ENCODE data around the gene KCNQ1. TPM values are rescaled to one million over a fixed set of nuclear protein-coding genes. Genes with fewer than 3 reads are reported as not detected.

KCNQ1 gene
- total and polyA plus RNA-seq, 2 donors (not counting 1 experiment from before 2014, with no cell fraction given), result 21.5 to 28.8 TPM

- DNase-seq (no peak), ATAC-seq (ENCODE audit: low read depth) (no peak)
- Mint-ChIP-seq H3K27me3 (no peaks in the 10 kb centered on the region), H3K4me3 (no peak overlapping the region), H3K4me1 (no peaks in the 10 kb centered on the region), H3K9me3 (ENCODE audit: insufficient read depth) (no peaks in the 10 kb centered on the region), H3K27ac (no peak overlapping the region)
- no peak overlapping the region for H3K27ac ChIP-seq (ENCODE audit: low read length in 2 of 2)
- no peak overlapping the region for H3K4me3 ChIP-seq (ENCODE audit: control extremely low read depth in 1 of 5, extremely low read depth in 1 of 5, insufficient read depth in 1 of 5, low read depth in 2 of 5, low read length in 4 of 5)
- peaks cover 2 to 14% (median 3%) of the 10 kb centered on the region in 3 donors for H3K9me3 ChIP-seq (ENCODE audit: control extremely low read depth in 1 of 3, control insufficient read depth in 2 of 3, insufficient read depth in 1 of 3, low read length in 2 of 3)
- no peak overlapping the region for H3K9ac ChIP-seq (ENCODE audit: low read length)
- H2AFZ ChIP-seq (ENCODE audit: insufficient read depth, low read depth, low read length, poor library complexity, severe bottlenecking), result no peak overlapping the region
- POLR2A ChIA-PET, result no interaction called here
- WGBS (ENCODE audit: insufficient coverage), result 99% methylated on average over 5 of the region's 6 CpGs
- peaks cover 0 to 3% of the 10 kb centered on the region in 2 experiments for H3K36me3 ChIP-seq (replicated peaks in 1 of 2; ENCODE audit: control extremely low read depth in 1 of 2, control insufficient read depth in 1 of 2, extremely low read depth in 1 of 2, insufficient read depth in 2 of 2, low read length in 1 of 2)
- H3K27me3 ChIP-seq (replicated peaks in 1 of 4; ENCODE audit: control extremely low read depth in 1 of 4, control insufficient read depth in 3 of 4, insufficient read depth in 4 of 4, low read length in 3 of 4), result peaks cover 0 to 2% (median 0%) of the 10 kb centered on the region in 4 experiments
- no peak for TF ChIP-seq CTCF (IDR thresholded peaks at IDR 0.05)
- TF ChIP-seq EZH2 (IDR thresholded peaks at IDR 0.05; ENCODE audit: borderline replicate concordance, insufficient read depth, low read depth, low read length, poor library complexity, severe bottlenecking), result no peak
- H3K4me2 ChIP-seq (replicated peaks; ENCODE audit: low read depth, low read length, poor library complexity, severe bottlenecking), result no peak overlapping the region
- H3K79me2 ChIP-seq (ENCODE audit: control insufficient read depth, insufficient read depth, low read length), result no peaks in the 10 kb centered on the region
- intact Hi-C loops (cut with micrococcal nuclease), result no loop called here
- H3K4me1 ChIP-seq (ENCODE audit: control insufficient read depth in 2 of 2, insufficient read depth in 2 of 2, low read length in 2 of 2), result no peaks in the 10 kb centered on the region
- CTCF ChIA-PET, result no interaction called here
- H4K20me1 ChIP-seq (ENCODE audit: control insufficient read depth, insufficient read depth, low read length, poor library complexity, severe bottlenecking), result no peaks in the 10 kb centered on the region
These were observed 266.4 kb downstream of the KCNQ1 start for GRCh38 chr11:2711161-2711560.

GRCh38 chr11:2713094-2713493 lies 268.3 kb downstream of the KCNQ1 start:
- H3K27me3 Mint-ChIP-seq, result no peaks in the 10 kb centered on the region
- no peak overlapping the region for H3K27ac Mint-ChIP-seq
- no peak overlapping the region for H3K27ac ChIP-seq (ENCODE audit: low read length in 2 of 2)
- H3K4me1 Mint-ChIP-seq, result no peaks in the 10 kb centered on the region
- ATAC-seq (ENCODE audit: low read depth), result no peak
- no peaks in the 10 kb centered on the region for H3K4me1 ChIP-seq (ENCODE audit: control insufficient read depth in 2 of 2, insufficient read depth in 2 of 2, low read length in 2 of 2)
- TF ChIP-seq CTCF (IDR thresholded peaks at IDR 0.05), result no peak
- no peak for TF ChIP-seq EZH2 (IDR thresholded peaks at IDR 0.05; ENCODE audit: borderline replicate concordance, insufficient read depth, low read depth, low read length, poor library complexity, severe bottlenecking)
- H2AFZ ChIP-seq (ENCODE audit: insufficient read depth, low read depth, low read length, poor library complexity, severe bottlenecking), result no peak overlapping the region
- peaks cover 0 to 2% (median 0%) of the 10 kb centered on the region in 4 experiments for H3K27me3 ChIP-seq (replicated peaks in 1 of 4; ENCODE audit: control extremely low read depth in 1 of 4, control insufficient read depth in 3 of 4, insufficient read depth in 4 of 4, low read length in 3 of 4)
- no peaks in the 10 kb centered on the region for H3K9me3 Mint-ChIP-seq (ENCODE audit: insufficient read depth)
- peaks cover 2 to 11% (median 2%) of the 10 kb centered on the region in 3 donors for H3K9me3 ChIP-seq (ENCODE audit: control extremely low read depth in 1 of 3, control insufficient read depth in 2 of 3, insufficient read depth in 1 of 3, low read length in 2 of 3)
- 95% methylated on average over 6 of the region's 12 CpGs for WGBS (ENCODE audit: insufficient coverage)
- ChIA-PET POLR2A (no interaction called here), CTCF (no interaction called here)
- no peak overlapping the region for H3K9ac ChIP-seq (ENCODE audit: low read length)
- H3K79me2 ChIP-seq (ENCODE audit: control insufficient read depth, insufficient read depth, low read length), result no peaks in the 10 kb centered on the region
- peaks cover 0 to 3% of the 10 kb centered on the region in 2 experiments for H3K36me3 ChIP-seq (replicated peaks in 1 of 2; ENCODE audit: control extremely low read depth in 1 of 2, control insufficient read depth in 1 of 2, extremely low read depth in 1 of 2, insufficient read depth in 2 of 2, low read length in 1 of 2)
- no peak overlapping the region for H3K4me3 ChIP-seq (ENCODE audit: control extremely low read depth in 1 of 5, extremely low read depth in 1 of 5, insufficient read depth in 1 of 5, low read depth in 2 of 5, low read length in 4 of 5)
- H3K4me2 ChIP-seq (replicated peaks; ENCODE audit: low read depth, low read length, poor library complexity, severe bottlenecking), result no peak overlapping the region
- no peak for DNase-seq
- intact Hi-C loops (cut with micrococcal nuclease), result no loop called here
- no peak overlapping the region for H3K4me3 Mint-ChIP-seq
- H4K20me1 ChIP-seq (ENCODE audit: control insufficient read depth, insufficient read depth, low read length, poor library complexity, severe bottlenecking), result no peaks in the 10 kb centered on the region

Measured in B cell (primary cell).